AG20443 (cell line): Measurements from ENCODE around the gene TSC1.

Source experiments
- DNase-seq: peaks from one replicate; pipeline ENCODE4 v3.0.0; 2012; ENCODE audit warnings: low spot score, mixed read lengths

Gene TSC1

GRCh38 chr9:132937463-132937901 is 6.9 kb downstream of the TSC1 start:
- no peak for DNase-seq

GRCh38 chr9:132935026-132935425 is 9.4 kb downstream of the TSC1 start:
- DNase-seq, result no peak

GRCh38 chr9:132931178-132931735 is 13.2 kb downstream of the TSC1 start:
- DNase-seq, result no peak

- DNase-seq, result no peak
Observed at GRCh38 chr9:132927704-132928103, 16.7 kb downstream of the TSC1 start.

GRCh38 chr9:132923346-132923902 is 21.0 kb downstream of the TSC1 start:
- DNase-seq, result no peak

- no peak for DNase-seq
Observed at GRCh38 chr9:132919614-132920268, 24.7 kb downstream of the TSC1 start.

- DNase-seq, result no peak
Observed at GRCh38 chr9:132914924-132915323, 29.5 kb downstream of the TSC1 start.

- no peak for DNase-seq
Observed at GRCh38 chr9:132912131-132912530, 32.3 kb downstream of the TSC1 start.

GRCh38 chr9:132910376-132910775 is 34.0 kb downstream of the TSC1 start:
- no peak for DNase-seq

- DNase-seq, result no peak
Observed at GRCh38 chr9:132909311-132909710, 35.1 kb downstream of the TSC1 start.

GRCh38 chr9:132908635-132909034 is 35.8 kb downstream of the TSC1 start:
- no peak for DNase-seq

- DNase-seq, result no peak
Observed at GRCh38 chr9:132905726-132906125, 38.7 kb downstream of the TSC1 start.

GRCh38 chr9:132903574-132904492 is 40.6 kb downstream of the TSC1 start:
- no peak for DNase-seq

- peak; percentile 93 for DNase-seq
Observed at GRCh38 chr9:132901858-132902831, 42.3 kb downstream of the TSC1 start.

GRCh38 chr9:132898051-132898450 is 46.4 kb downstream of the TSC1 start:
- DNase-seq, result no peak

GRCh38 chr9:132896906-132897305 is 47.5 kb downstream of the TSC1 start:
- no peak for DNase-seq

- DNase-seq, result no peak
Observed at GRCh38 chr9:132896264-132896663, 48.2 kb downstream of the TSC1 start.

GRCh38 chr9:132894862-132895835 is 49.3 kb downstream of the TSC1 start:
- no peak for DNase-seq

- peak; percentile 39 for DNase-seq
Observed at GRCh38 chr9:132894346-132894745, 50.1 kb downstream of the TSC1 start.

GRCh38 chr9:132892400-132892799 is 52.0 kb downstream of the TSC1 start:
- DNase-seq, result no peak
